C4-2B (cell line): ENCODE measurements around the gene AHDC1.

Experiments used
- ZFX ChIP-seq: fragments of 450-650 bp; IDR thresholded peaks from 2 replicates; pipeline ENCODE4 v1.6.1; 2017
- TF ChIP-seq, protein P1 (sequence below): fragments of 450-650 bp; conservative IDR thresholded peaks from 2 replicates; pipeline ENCODE4 v1.5.1; 2017; ENCODE audit warnings: mild to moderate bottlenecking

DNA sequence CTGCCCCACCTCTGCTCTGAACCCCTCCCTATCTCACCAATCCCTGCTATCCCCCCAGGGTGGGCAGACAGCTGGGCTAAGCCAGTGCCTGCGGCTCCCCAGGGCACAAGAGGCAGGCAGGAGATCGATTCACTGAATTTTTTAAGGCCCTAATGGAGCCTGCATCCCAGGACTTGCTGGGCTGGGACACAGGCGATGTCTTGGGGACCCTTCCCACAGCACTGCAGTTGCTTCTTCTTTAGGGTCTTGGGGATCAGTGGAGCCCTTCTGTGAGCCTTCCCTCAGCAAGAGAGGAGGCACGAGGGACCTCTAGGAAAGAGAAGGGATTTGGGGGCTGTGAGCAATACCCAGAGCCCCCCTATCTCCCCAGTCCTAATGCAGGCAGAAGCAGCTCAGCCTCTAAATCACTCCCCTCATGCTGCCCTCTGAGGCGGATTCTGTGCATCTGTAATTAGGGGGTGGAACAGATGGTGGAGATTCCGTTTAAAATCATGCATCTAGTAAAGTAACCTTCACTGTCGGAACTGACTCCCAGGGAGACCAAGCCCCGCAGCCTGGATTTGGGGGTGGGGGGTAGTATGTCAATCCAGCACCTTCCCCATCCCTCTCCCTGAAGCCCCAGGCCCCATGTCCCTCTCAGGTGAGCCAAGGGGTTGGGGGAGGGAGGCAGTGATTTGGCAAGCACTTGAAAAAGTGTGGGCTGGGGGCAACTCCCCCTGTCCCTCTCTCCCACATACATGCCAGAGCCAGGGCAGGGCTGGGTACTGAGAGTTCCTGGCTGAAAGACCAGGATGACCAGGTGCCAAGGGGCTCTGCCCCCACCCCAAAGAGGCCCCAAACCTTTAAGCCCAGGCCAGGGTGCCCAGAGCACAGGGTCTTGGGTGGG, 10.0 kb downstream of the AHDC1 start:
- TF ChIP-seq, protein P1, sequence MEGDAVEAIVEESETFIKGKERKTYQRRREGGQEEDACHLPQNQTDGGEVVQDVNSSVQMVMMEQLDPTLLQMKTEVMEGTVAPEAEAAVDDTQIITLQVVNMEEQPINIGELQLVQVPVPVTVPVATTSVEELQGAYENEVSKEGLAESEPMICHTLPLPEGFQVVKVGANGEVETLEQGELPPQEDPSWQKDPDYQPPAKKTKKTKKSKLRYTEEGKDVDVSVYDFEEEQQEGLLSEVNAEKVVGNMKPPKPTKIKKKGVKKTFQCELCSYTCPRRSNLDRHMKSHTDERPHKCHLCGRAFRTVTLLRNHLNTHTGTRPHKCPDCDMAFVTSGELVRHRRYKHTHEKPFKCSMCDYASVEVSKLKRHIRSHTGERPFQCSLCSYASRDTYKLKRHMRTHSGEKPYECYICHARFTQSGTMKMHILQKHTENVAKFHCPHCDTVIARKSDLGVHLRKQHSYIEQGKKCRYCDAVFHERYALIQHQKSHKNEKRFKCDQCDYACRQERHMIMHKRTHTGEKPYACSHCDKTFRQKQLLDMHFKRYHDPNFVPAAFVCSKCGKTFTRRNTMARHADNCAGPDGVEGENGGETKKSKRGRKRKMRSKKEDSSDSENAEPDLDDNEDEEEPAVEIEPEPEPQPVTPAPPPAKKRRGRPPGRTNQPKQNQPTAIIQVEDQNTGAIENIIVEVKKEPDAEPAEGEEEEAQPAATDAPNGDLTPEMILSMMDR, result no peak
- no peak for TF ChIP-seq ZFX
